Vagina (tissue), 2 donors: ENCODE results near the gene CFAP68.

ENCODE experiments used
- CTCF ChIP-seq, 3 experiments: fragments of 450-650 bp in 2 of 3; fragments of 200-600 bp in 1 of 3; sonication (generic) in 1 of 3; IDR thresholded peaks; one replicate each; pipeline ENCODE4 v1.5.1; 2017 to 2019; ENCODE audit warnings: antibody characterized with exemption in 3 of 3, mild to moderate bottlenecking in 2 of 3, moderate library complexity in 2 of 3
- POLR2A ChIP-seq, 2 donors: fragments of 450-650 bp; IDR thresholded peaks; one replicate each; pipeline ENCODE4 v1.6.1; 2017; ENCODE audit warnings: antibody characterized with exemption in 2 of 2, mild to moderate bottlenecking in 2 of 2, moderate library complexity in 2 of 2

GRCh38 chr11:111923951-111924350 lies 44.6 kb downstream of the CFAP68 start:
- TF ChIP-seq CTCF (IDR thresholded peaks at IDR 0.05) (no peak), POLR2A (IDR thresholded peaks at IDR 0.05) (no peak)
